ENCODE results near the gene TPGS1. TPM values are rescaled to one million over a fixed set of nuclear protein-coding genes. Genes with fewer than 3 reads are reported as not detected.

The TPGS1 gene
- total RNA-seq, 1 experiment from 2014 or later, result 13.8 TPM

GRCh38 chr19:506404-507285 is 652 bp upstream of the TPGS1 start:
- peaks cover 6% of the 10 kb centered on the region for H3K79me2 ChIP-seq (ENCODE audit: low read depth)
- ChIA-PET POLR2A (ENCODE audit: unreplicated experiment) (interaction anchor here (0.5 to 0.8 kb wide), 5 partner anchors 18 to 1241 kb away, joined by 3 to 7 read pairs (median 5); no protein-coding TSS in a partner anchor), CTCF (interaction anchor here (0.6 to 1.3 kb wide), 6 partner anchors 25 to 734 kb away, joined by 3 to 8 read pairs (median 4); partner anchors contain the start of gene CDC34)
- TSS peak; percentile 46 for BruUV-seq (replicated peaks)
- H4K20me1 ChIP-seq (ENCODE audit: insufficient read depth), result no peaks in the 10 kb centered on the region
- peaks cover 13% of the 10 kb centered on the region; the same call in 1 of the 2 replicates for H3F3A ChIP-seq (ENCODE audit: insufficient read depth, low read depth)
- no peaks in the 10 kb centered on the region for H3K36me3 ChIP-seq (ENCODE audit: low read depth)
- H3K9me3 ChIP-seq (ENCODE audit: insufficient read depth, low read depth), result no peaks in the 10 kb centered on the region
- H2AFZ ChIP-seq, result peak overlapping the region; percentile 92
- peak overlapping the region; percentile 97 for H3K4me3 ChIP-seq
- peak overlapping the region; percentile 95 for H3K4me2 ChIP-seq
- DNase-seq, result peak; percentile 94 to 96
- no peak for TF ChIP-seq EZH2 (IDR thresholded peaks at IDR 0.05; ENCODE audit: low read depth)
- peak; percentile 91 for TF ChIP-seq CTCF (conservative IDR thresholded peaks at IDR 0.05)
- H3K4me1 ChIP-seq (replicated peaks; ENCODE audit: insufficient read depth), result 0 out of 2 replicates have a peak, but pooled peaks cover 6% of the 10 kb centered on the region
- no peaks in the 10 kb centered on the region for H3K9me2 ChIP-seq (ENCODE audit: insufficient read depth)
- H3K27me3 ChIP-seq (ENCODE audit: insufficient read depth, low read depth), result no peaks in the 10 kb centered on the region
- intact Hi-C loops (cut with micrococcal nuclease; ENCODE audit: unreplicated experiment), result loop anchor here (1.0 to 2.0 kb wide), 3 partner anchors 18 to 216 kb away; partner anchors contain the start of genes CDC34 and PLPP2
- H3K27ac ChIP-seq, result peak overlapping the region; percentile 86

GRCh38 chr19:508204-509150 is 1.2 kb downstream of the TPGS1 start:
- Histone ChIP-seq H2AFZ (0 out of 2 replicates have a peak overlapping the region, but pooled peaks have one; percentile 92), H3K36me3 (ENCODE audit: low read depth) (no peaks in the 10 kb centered on the region), H3K27ac (no peak overlapping the region), H3K27me3 (ENCODE audit: insufficient read depth, low read depth) (no peaks in the 10 kb centered on the region), H3K9me3 (ENCODE audit: insufficient read depth, low read depth) (no peaks in the 10 kb centered on the region), H3K4me1 (replicated peaks; ENCODE audit: insufficient read depth) (0 out of 2 replicates have a peak, but pooled peaks cover 6% of the 10 kb centered on the region), H3F3A (ENCODE audit: insufficient read depth, low read depth) (peaks cover 6% of the 10 kb centered on the region; the same call in 1 of the 2 replicates), H3K9me2 (ENCODE audit: insufficient read depth) (no peaks in the 10 kb centered on the region), H3K4me2 (peak overlapping the region; percentile 95), H3K79me2 (ENCODE audit: low read depth) (peaks cover 6% of the 10 kb centered on the region), H4K20me1 (ENCODE audit: insufficient read depth) (no peaks in the 10 kb centered on the region), H3K4me3 (peak overlapping the region; percentile 97)
- ChIA-PET CTCF (no interaction called here), POLR2A (ENCODE audit: unreplicated experiment) (interaction anchor here (0.7 kb wide), 1 partner anchor 161 kb away, joined by 3 read pairs; no protein-coding TSS in a partner anchor)
- BruUV-seq (replicated peaks), result no TSS peak
- DNase-seq, result no peak
- intact Hi-C loops (cut with micrococcal nuclease; ENCODE audit: unreplicated experiment), result no loop called here
- TF ChIP-seq CTCF (conservative IDR thresholded peaks at IDR 0.05) (no peak), EZH2 (IDR thresholded peaks at IDR 0.05; ENCODE audit: low read depth) (no peak)

Data from PC-9 (cell line).